SK-N-SH (cell line): ENCODE data around the gene WWP2. TPM values are rescaled to one million over a fixed set of nuclear protein-coding genes. Genes with fewer than 3 reads are reported as not detected.

ENCODE experiments used
- CTCF ChIA-PET: fragments of 300-600, 350-600 bp; formaldehyde crosslinking; extraction: SDS; loops from one replicate; lab custom pipeline; 2021; lab: Yijun Ruan, JAX
- POLR2A ChIA-PET: fragments of 350-600 bp; sonication (Branson Sonifier 250); formaldehyde crosslinking; extraction: SDS; loops from one replicate; lab custom pipeline; 2020; ENCODE audit warnings: antibody characterized with exemption, inconsistent platforms; lab: Yijun Ruan, JAX
- DNase-seq: peaks from one replicate; pipeline ENCODE4 v3.0.0; 2012
- H2AFZ ChIP-seq: fragments of 200-600 bp; sonication (generic); 2 replicates; pipeline ENCODE4 v1.8.1; 2016; ENCODE audit warnings: antibody characterized with exemption, mild to moderate bottlenecking, low read depth
- H3F3A ChIP-seq: fragments of 200-600 bp; sonication (generic); replicated peaks from 2 replicates; pipeline ENCODE3; 2016; ENCODE audit warnings: antibody characterized with exemption, mild to moderate bottlenecking; ENCODE audit not compliant: insufficient read depth
- H3K27ac ChIP-seq, 2 experiments: fragments of 200-500 bp in 1 of 2; fragments of 200-600 bp in 1 of 2; sonication (Bioruptor generic) in 1 of 2; sonication (generic), shearing (Covaris generic) in 1 of 2; 2 replicates each; pipeline versions ENCODE4 v1.5.1 to v1.6.1; 2014 to 2016; ENCODE audit warnings: low read depth in 2 of 2, inconsistent platforms in 1 of 2, low read length in 1 of 2, mild to moderate bottlenecking in 1 of 2, mixed read lengths in 1 of 2
- H3K27me3 ChIP-seq: fragments of 200-600 bp; sonication (generic), shearing (Covaris generic); 2 replicates; pipeline ENCODE4 v1.6.1; 2016; ENCODE audit warnings: mixed run types; ENCODE audit not compliant: insufficient read depth
- H3K36me3 ChIP-seq, 2 experiments: fragments of 200-500 bp in 1 of 2; fragments of 200-600 bp in 1 of 2; sonication (Bioruptor generic) in 1 of 2; sonication (generic) in 1 of 2; replicated peaks in 1 of 2; 2 replicates each; pipeline versions ENCODE3 to v1.5.1; 2014 to 2016; ENCODE audit warnings: low read length in 1 of 2, mild to moderate bottlenecking in 1 of 2; ENCODE audit not compliant: insufficient read depth in 2 of 2, control insufficient read depth in 1 of 2
- H3K4me1 ChIP-seq, 2 experiments: fragments of 200-500 bp in 1 of 2; fragments of 200-600 bp in 1 of 2; sonication (Bioruptor generic) in 1 of 2; sonication (generic), shearing (Covaris generic) in 1 of 2; 2 replicates each; pipeline versions ENCODE4 v1.5.1 to v1.6.1; 2014 to 2016; ENCODE audit warnings: low read depth in 1 of 2, low read length in 1 of 2, mixed run types in 1 of 2; ENCODE audit not compliant: insufficient read depth in 2 of 2, control insufficient read depth in 1 of 2
- H3K4me2 ChIP-seq: fragments of 200-600 bp; sonication (generic), shearing (Covaris generic); 2 replicates; pipeline ENCODE4 v1.6.1; 2017; ENCODE audit warnings: mixed run types
- H3K4me3 ChIP-seq, 2 experiments: fragments of 200-500 bp in 1 of 2; fragments of 200-600 bp in 1 of 2; sonication (Bioruptor generic) in 1 of 2; sonication (generic), shearing (Covaris generic) in 1 of 2; 2 replicates each; pipeline versions ENCODE4 v1.5.1 to v1.8.1; 2014 to 2016; ENCODE audit warnings: low read depth in 2 of 2, inconsistent platforms in 1 of 2, low read length in 1 of 2, mild to moderate bottlenecking in 1 of 2, mixed read lengths in 1 of 2, moderate library complexity in 1 of 2
- H3K79me2 ChIP-seq: fragments of 200-600 bp; sonication (generic); 2 replicates; pipeline ENCODE4 v1.8.1; 2017; ENCODE audit warnings: mild to moderate bottlenecking; ENCODE audit not compliant: insufficient read depth
- H3K9ac ChIP-seq: fragments of 200-600 bp; sonication (generic); 2 replicates; pipeline ENCODE4 v1.6.1; 2017; ENCODE audit warnings: mixed run types
- H3K9me2 ChIP-seq: fragments of 200-600 bp; sonication (generic); 2 replicates; pipeline ENCODE4 v1.6.1; 2017; ENCODE audit warnings: mixed run types
- H3K9me3 ChIP-seq: fragments of 200-600 bp; sonication (generic); 2 replicates; pipeline ENCODE4 v1.6.1; 2017; ENCODE audit warnings: mixed run types, mild to moderate bottlenecking, moderate library complexity
- H4K20me1 ChIP-seq: fragments of 200-600 bp; sonication (generic); 2 replicates; pipeline ENCODE4 v1.6.1; 2017; ENCODE audit warnings: mild to moderate bottlenecking, mixed run types; ENCODE audit not compliant: insufficient read depth
- CHD2 ChIP-seq: fragments of 150-350 bp; IDR thresholded peaks from 2 replicates; pipeline ENCODE4 v1.6.1; 2018; ENCODE audit warnings: low read length; ENCODE audit not compliant: partially characterized antibody
- CTCF ChIP-seq: fragments of 200-600 bp; sonication (generic); IDR thresholded peaks from 2 replicates; pipeline ENCODE4 v1.6.1; 2017; ENCODE audit warnings: antibody characterized with exemption, mild to moderate bottlenecking, moderate library complexity
- ELF1 ChIP-seq: IDR thresholded peaks from 2 replicates; pipeline ENCODE4 v1.4.0; 2012
- EP300 ChIP-seq, 2 experiments: IDR thresholded peaks; 2 replicates each; pipeline versions ENCODE4 v1.4.0 to v1.6.1; 2012; ENCODE audit warnings: borderline replicate concordance in 1 of 2, low read depth in 1 of 2, low read length in 1 of 2
- FOSL2 ChIP-seq: IDR thresholded peaks from 2 replicates; pipeline ENCODE4 v1.4.0; 2012; ENCODE audit warnings: low read depth, mild to moderate bottlenecking, moderate library complexity, borderline replicate concordance
- FOXJ3 ChIP-seq: sonication (generic); formaldehyde crosslinking; IDR thresholded peaks from 2 replicates; pipeline ENCODE4 v1.5.1; 2020; ENCODE audit warnings: mild to moderate bottlenecking, missing genetic modification reagents
- FOXM1 ChIP-seq: IDR thresholded peaks from 2 replicates; pipeline ENCODE4 v1.4.0; 2012; ENCODE audit warnings: low read depth, mild to moderate bottlenecking
- JUND ChIP-seq: IDR thresholded peaks from 2 replicates; pipeline ENCODE4 v1.4.0; 2012
- MAX ChIP-seq: IDR thresholded peaks from 2 replicates; pipeline ENCODE4 v1.4.0; 2012; ENCODE audit warnings: low read depth
- MEF2A ChIP-seq: IDR thresholded peaks from 2 replicates; pipeline ENCODE4 v1.4.0; 2012; ENCODE audit warnings: low read depth, borderline replicate concordance
- MXI1 ChIP-seq: IDR thresholded peaks from 2 replicates; pipeline ENCODE4 v1.6.1; 2012; ENCODE audit warnings: mild to moderate bottlenecking, low read depth, low read length, improper control_type of control experiment
- POLR2AphosphoS5 ChIP-seq: IDR thresholded peaks from 2 replicates; pipeline ENCODE4 v1.6.1; 2012; ENCODE audit warnings: low read depth, low read length
- RFX5 ChIP-seq: IDR thresholded peaks from 2 replicates; pipeline ENCODE4 v1.6.1; 2012; ENCODE audit warnings: mild to moderate bottlenecking, improper control_type of control experiment, low read length
- RXRA ChIP-seq: IDR thresholded peaks from 2 replicates; pipeline ENCODE4 v1.4.0; 2012; ENCODE audit warnings: low read depth, mild to moderate bottlenecking, borderline replicate concordance
- SIN3A ChIP-seq: IDR thresholded peaks from 2 replicates; pipeline ENCODE4 v1.6.1; 2012; ENCODE audit warnings: low read depth, mild to moderate bottlenecking, low read length, moderate library complexity, borderline replicate concordance
- SMC3 ChIP-seq: IDR thresholded peaks from 2 replicates; pipeline ENCODE4 v1.6.1; 2012; ENCODE audit warnings: low read depth, low read length, improper control_type of control experiment
- TAF1 ChIP-seq: IDR thresholded peaks from 2 replicates; pipeline ENCODE4 v1.6.1; 2012; ENCODE audit warnings: low read depth, mild to moderate bottlenecking, low read length, moderate library complexity, borderline replicate concordance
- TCF12 ChIP-seq: IDR thresholded peaks from 2 replicates; pipeline ENCODE4 v1.4.0; 2012
- WGBS: methylation state at CpG from one replicate; pipeline ENCODE4 v1.1.6; 2017; ENCODE audit warnings: low lambda C conversion rate; 5-methylcytosine and 5-hydroxymethylcytosine counted together
- polyA plus RNA-seq, 3 experiments: library from polyadenylated mRNA; depleted of rRNA; stranded (reverse); fragments of >200 nt; gene quantifications; 2 replicates each; pipeline ENCODE4 v1.2.3, GENCODE V29; 2012
- TF ChIP-seq, protein P1 (sequence below): fragments of 150-350 bp; IDR thresholded peaks from 2 replicates; pipeline ENCODE4 v1.6.1; 2017; ENCODE audit warnings: antibody characterized with exemption, low read length, low read depth, borderline replicate concordance

Gene WWP2
- polyA plus RNA-seq, 1 of the 3 experiments (the other 2 are of a cell fraction): 13.3 TPM

DNA sequence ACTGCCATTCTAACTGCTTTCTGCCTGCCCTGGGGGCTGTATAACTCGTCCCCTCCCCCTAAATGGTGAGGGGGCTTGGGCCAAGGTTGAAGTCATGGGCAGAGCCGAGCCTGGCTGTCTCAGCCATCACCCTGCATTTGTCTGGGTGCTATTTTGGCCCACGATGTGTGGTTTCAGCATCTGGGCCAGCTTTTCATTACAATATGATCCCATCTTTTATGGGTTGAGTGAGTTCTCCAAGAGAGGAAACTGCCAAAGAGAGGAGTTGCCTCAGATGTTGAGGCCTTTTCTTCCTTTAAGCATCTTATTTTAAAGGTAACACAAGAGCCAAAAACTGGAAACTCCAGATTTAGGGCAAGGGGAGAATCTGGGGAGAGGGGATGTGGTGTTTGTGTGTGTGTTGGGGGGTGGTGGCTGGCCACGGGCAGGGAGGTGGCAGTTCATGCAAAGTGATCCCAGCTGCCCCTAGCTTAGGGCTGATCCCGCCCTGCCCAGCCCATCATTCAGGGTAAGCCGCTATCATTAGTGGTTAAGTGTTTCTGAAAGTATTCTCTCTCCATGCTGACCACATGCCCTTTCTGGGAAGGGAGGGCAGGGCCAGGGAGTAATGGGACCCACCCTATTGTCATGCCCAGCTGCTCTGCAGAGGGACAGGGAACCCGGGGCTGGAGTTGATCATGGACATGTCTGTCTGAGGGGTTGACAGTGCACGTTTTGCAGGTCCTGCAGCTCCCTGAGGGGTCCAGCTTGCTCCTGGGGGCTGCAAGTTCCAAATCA lies 105.8 kb downstream of the WWP2 start:
- no peaks in the 10 kb centered on the region for H4K20me1 ChIP-seq
- H3K27ac ChIP-seq: no peak overlapping the region
- POLR2A ChIA-PET: no interaction called here
- H3K4me3 ChIP-seq: no peak overlapping the region
- H2AFZ ChIP-seq: no peak overlapping the region
- H3F3A ChIP-seq: no peaks in the 10 kb centered on the region
- no peaks in the 10 kb centered on the region for H3K27me3 ChIP-seq
- H3K36me3 ChIP-seq: peaks cover 0 to 2% of the 10 kb centered on the region in 2 experiments
- H3K79me2 ChIP-seq: no peaks in the 10 kb centered on the region
- H3K4me1 ChIP-seq: no peaks in the 10 kb centered on the region; a peak in 1 of 4 replicates
- DNase-seq: no peak
- no peak overlapping the region for H3K4me2 ChIP-seq
- 87% methylated on average over 7 of the region's 8 CpGs for WGBS
- TF ChIP-seq ELF1: no peak
- TF ChIP-seq TCF12: no peak
- no peak for TF ChIP-seq TAF1
- no peak for TF ChIP-seq FOXJ3 (CRISPR knock-in tag)
- no peak for TF ChIP-seq RFX5
- TF ChIP-seq FOXM1: no peak
- no peak for TF ChIP-seq CHD2
- TF ChIP-seq FOSL2: no peak
- no peak for TF ChIP-seq RXRA
- TF ChIP-seq POLR2AphosphoS5: no peak
- TF ChIP-seq, protein P1, sequence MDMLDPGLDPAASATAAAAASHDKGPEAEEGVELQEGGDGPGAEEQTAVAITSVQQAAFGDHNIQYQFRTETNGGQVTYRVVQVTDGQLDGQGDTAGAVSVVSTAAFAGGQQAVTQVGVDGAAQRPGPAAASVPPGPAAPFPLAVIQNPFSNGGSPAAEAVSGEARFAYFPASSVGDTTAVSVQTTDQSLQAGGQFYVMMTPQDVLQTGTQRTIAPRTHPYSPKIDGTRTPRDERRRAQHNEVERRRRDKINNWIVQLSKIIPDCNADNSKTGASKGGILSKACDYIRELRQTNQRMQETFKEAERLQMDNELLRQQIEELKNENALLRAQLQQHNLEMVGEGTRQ: no peak
- no peak for TF ChIP-seq MEF2A
- TF ChIP-seq SIN3A: no peak
- no peak for TF ChIP-seq SMC3
- no peak for TF ChIP-seq JUND
- TF ChIP-seq EP300 (IDR thresholded peaks at IDR 0.05; ENCODE audit: borderline replicate concordance in 1 of 2, low read depth in 1 of 2, low read length in 1 of 2): no peak
- no peak overlapping the region for H3K9ac ChIP-seq
- CTCF ChIA-PET: interaction anchor here (0.6 to 1.5 kb wide), 3 partner anchors 11 to 62 kb away, joined by 3 to 4 read pairs (median 4); no protein-coding TSS in a partner anchor
- H3K9me3 ChIP-seq: no peaks in the 10 kb centered on the region
- H3K9me2 ChIP-seq: no peaks in the 10 kb centered on the region

DNA sequence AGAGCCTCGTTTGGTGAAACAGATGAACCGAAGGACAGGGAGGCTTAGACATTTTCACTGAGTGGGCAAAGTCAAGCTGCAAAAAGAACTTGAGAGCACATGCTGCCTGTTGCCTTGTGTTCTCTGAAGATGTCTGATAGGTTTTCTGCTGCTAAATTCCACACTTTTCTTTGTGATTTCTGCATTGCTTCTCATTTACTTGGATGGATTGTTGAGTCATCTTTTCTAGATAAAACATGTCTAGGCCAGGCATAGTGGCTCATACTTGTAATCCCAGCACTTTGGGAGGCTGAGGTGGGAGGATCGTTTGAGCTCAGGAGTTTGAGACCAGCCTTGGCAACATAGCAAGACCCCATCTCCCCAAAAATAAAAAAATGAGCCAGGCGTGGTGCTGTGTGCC lies 108.6 kb downstream of the WWP2 start:
- H3K27ac ChIP-seq: no peak overlapping the region
- TF ChIP-seq MXI1 (no peak), SIN3A (no peak), FOXM1 (no peak), FOSL2 (no peak), JUND (no peak), TAF1 (no peak), SMC3 (no peak), MAX (no peak), CTCF (no peak)
- no peaks in the 10 kb centered on the region for H3K27me3 ChIP-seq
- no peak overlapping the region for H3K9ac ChIP-seq
- H3K4me2 ChIP-seq: no peak overlapping the region
- H3K4me1 ChIP-seq: no peaks in the 10 kb centered on the region; a peak in 1 of 4 replicates
- WGBS: 91% methylated on average over 4 of the region's 4 CpGs
- H3K79me2 ChIP-seq: no peaks in the 10 kb centered on the region
- H2AFZ ChIP-seq: no peak overlapping the region
- H3K9me2 ChIP-seq: no peaks in the 10 kb centered on the region
- no peak overlapping the region for H3K4me3 ChIP-seq
- no peaks in the 10 kb centered on the region for H4K20me1 ChIP-seq
- H3K36me3 ChIP-seq: peaks cover 5% of the 10 kb centered on the region in 2 experiments
- POLR2A ChIA-PET: no interaction called here
- H3F3A ChIP-seq: no peaks in the 10 kb centered on the region
- CTCF ChIA-PET: interaction anchor here (0.9 to 1.6 kb wide), 2 partner anchors 10 to 59 kb away, joined by 5 to 6 read pairs; no protein-coding TSS in a partner anchor
- no peak for DNase-seq
- H3K9me3 ChIP-seq: no peaks in the 10 kb centered on the region
